ENCODE results near the gene CCDC9B. TPM values are rescaled to one million over a fixed set of nuclear protein-coding genes. Genes with fewer than 3 reads are reported as not detected.

Gene CCDC9B
- total RNA-seq, 2 donors from 2014 or later, result 30.1 to 57.1 TPM

DNA sequence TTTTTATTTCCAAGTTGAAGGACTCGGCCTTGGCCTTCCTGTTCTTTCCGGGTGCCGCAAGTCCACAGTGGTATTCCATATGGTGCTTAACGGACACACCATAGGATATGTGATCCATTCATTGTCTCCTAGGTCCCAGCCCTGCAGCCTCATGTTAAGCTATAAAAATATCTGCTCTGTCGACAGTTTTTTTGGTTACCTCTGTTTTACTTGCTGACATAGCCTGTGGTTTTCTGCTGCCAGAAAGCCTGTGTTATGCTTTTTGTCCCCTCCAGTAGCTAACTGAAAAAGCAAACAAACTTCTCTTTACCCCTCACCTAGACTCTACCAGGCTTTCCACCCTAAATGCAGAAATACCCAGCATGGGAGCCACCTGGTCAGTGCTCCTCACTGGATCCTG, 12.0 kb downstream of the CCDC9B start:
- Histone ChIP-seq H3K4me1 (ENCODE audit: control insufficient read depth in 1 of 2, low read depth in 2 of 2) (peaks cover 52 to 83% of the 10 kb centered on the region in 2 donors), H3K36me3 (no peaks in the 10 kb centered on the region), H3K4me3 (peak overlapping the region; percentile 87), H3K27ac (peak overlapping the region; percentile 78 to 86), H3K9me3 (no peaks in the 10 kb centered on the region), H3K27me3 (replicated peaks; ENCODE audit: insufficient read depth) (no peaks in the 10 kb centered on the region)
- no peak for ATAC-seq (ENCODE audit: insufficient number of reproducible peaks, low FRiP score, low read depth)
- DNase-seq (ENCODE audit: low spot score), result no peak
- TF ChIP-seq CTCF (IDR thresholded peaks at IDR 0.05), result no peak

DNA sequence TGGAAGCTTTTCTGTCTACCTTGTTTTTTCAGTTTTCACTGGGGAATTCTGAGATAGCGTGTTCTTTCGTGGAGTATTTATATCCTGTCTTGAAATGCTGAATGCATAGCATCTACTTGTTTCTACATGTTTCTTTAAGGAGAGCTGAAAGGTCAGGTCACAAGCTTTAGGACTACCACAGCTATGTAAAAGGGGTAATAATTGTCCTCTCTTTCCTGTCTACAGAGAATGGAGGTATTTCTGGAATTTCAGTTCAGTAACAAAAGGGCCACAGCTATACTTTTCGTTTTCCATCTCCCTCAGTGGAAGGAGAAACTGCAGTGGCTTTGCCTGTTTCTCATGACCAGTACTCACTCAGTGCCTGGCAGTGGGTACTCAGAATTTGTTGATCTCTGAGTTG, 12.6 kb downstream of the CCDC9B start:
- peak overlapping the region; percentile 78 to 86 for H3K27ac ChIP-seq
- ATAC-seq (ENCODE audit: insufficient number of reproducible peaks, low FRiP score, low read depth) (no peak), DNase-seq (ENCODE audit: low spot score) (no peak)
- H3K9me3 ChIP-seq, result no peaks in the 10 kb centered on the region
- no peaks in the 10 kb centered on the region for H3K27me3 ChIP-seq (replicated peaks; ENCODE audit: insufficient read depth)
- TF ChIP-seq CTCF (IDR thresholded peaks at IDR 0.05), result no peak
- H3K36me3 ChIP-seq, result no peaks in the 10 kb centered on the region
- peak overlapping the region; percentile 87 for H3K4me3 ChIP-seq
- H3K4me1 ChIP-seq (ENCODE audit: control insufficient read depth in 1 of 2, low read depth in 2 of 2), result peaks cover 48 to 77% of the 10 kb centered on the region in 2 donors

DNA sequence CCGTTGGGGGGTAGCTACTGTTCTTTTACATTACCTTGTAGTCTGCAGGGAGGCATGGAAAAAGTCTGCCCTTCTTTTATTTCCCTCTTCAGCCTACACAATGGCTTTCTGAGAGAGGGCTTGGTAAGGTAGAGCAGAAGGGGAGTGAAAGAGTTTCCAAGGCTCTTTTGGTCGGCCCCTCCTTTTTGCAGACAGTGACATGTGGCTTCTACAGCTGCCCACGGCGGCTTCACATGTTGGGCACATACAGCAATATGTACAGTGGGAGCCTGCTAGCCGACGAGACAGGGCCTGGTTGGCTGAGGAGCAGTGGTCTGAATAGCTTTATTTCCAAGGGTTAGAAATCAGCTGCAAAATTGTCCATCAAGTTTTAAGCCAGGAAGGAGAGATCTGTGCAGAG, 13.3 kb downstream of the CCDC9B start:
- Histone ChIP-seq H3K27ac (peak overlapping the region; percentile 78 to 86), H3K27me3 (replicated peaks; ENCODE audit: insufficient read depth) (no peaks in the 10 kb centered on the region), H3K9me3 (no peaks in the 10 kb centered on the region), H3K4me3 (peak overlapping the region; percentile 87), H3K36me3 (no peaks in the 10 kb centered on the region), H3K4me1 (ENCODE audit: control insufficient read depth in 1 of 2, low read depth in 2 of 2) (peaks cover 48 to 75% of the 10 kb centered on the region in 2 donors)
- DNase-seq (ENCODE audit: low spot score), result no peak
- TF ChIP-seq CTCF (IDR thresholded peaks at IDR 0.05), result no peak
- no peak for ATAC-seq (ENCODE audit: insufficient number of reproducible peaks, low FRiP score, low read depth)

- H3K36me3 ChIP-seq, result no peaks in the 10 kb centered on the region
- H3K4me3 ChIP-seq, result peak overlapping the region; percentile 87
- peaks cover 47 to 71% of the 10 kb centered on the region in 2 donors for H3K4me1 ChIP-seq (ENCODE audit: control insufficient read depth in 1 of 2, low read depth in 2 of 2)
- H3K27ac ChIP-seq, result peak overlapping the region; percentile 78 to 86
- ATAC-seq (ENCODE audit: insufficient number of reproducible peaks, low FRiP score, low read depth), result no peak
- DNase-seq (ENCODE audit: low spot score), result no peak
- TF ChIP-seq CTCF (IDR thresholded peaks at IDR 0.05), result no peak
- H3K9me3 ChIP-seq, result no peaks in the 10 kb centered on the region
- H3K27me3 ChIP-seq (replicated peaks; ENCODE audit: insufficient read depth), result no peaks in the 10 kb centered on the region
Measured at GRCh38 chr15:40325700-40326099, 15.0 kb downstream of the CCDC9B start.

- Histone ChIP-seq H3K27ac (peak overlapping the region; percentile 78 to 86), H3K27me3 (replicated peaks; ENCODE audit: insufficient read depth) (no peaks in the 10 kb centered on the region), H3K4me1 (ENCODE audit: control insufficient read depth in 1 of 2, low read depth in 2 of 2) (peaks cover 43 to 66% of the 10 kb centered on the region in 2 donors), H3K4me3 (peak overlapping the region; percentile 87), H3K9me3 (no peaks in the 10 kb centered on the region), H3K36me3 (no peaks in the 10 kb centered on the region)
- no peak for DNase-seq (ENCODE audit: low spot score)
- TF ChIP-seq CTCF (IDR thresholded peaks at IDR 0.05), result no peak
- no peak for ATAC-seq (ENCODE audit: insufficient number of reproducible peaks, low FRiP score, low read depth)
Measured at GRCh38 chr15:40325188-40325587, 15.6 kb downstream of the CCDC9B start.

Measured in thoracic aorta (tissue), 2 donors.